ENCODE results near the gene PLCG1.

The PLCG1 gene

GRCh38 chr20:41142245-41142644 is 4.9 kb downstream of the PLCG1 start:
- no peak for DNase-seq (ENCODE audit: low spot score)
- in situ Hi-C loops (cut with MboI; ENCODE audit: low sequenced_read_pairs, unreplicated experiment) = no loop called here
- no peak for TF ChIP-seq CTCF (IDR thresholded peaks at IDR 0.05; ENCODE audit: borderline replicate concordance, control extremely low read depth, extremely low read depth, insufficient read depth, missing control alignments)

GRCh38 chr20:41142919-41143318 is 5.6 kb downstream of the PLCG1 start:
- in situ Hi-C loops (cut with MboI; ENCODE audit: low sequenced_read_pairs, unreplicated experiment) = no loop called here
- no peak for TF ChIP-seq CTCF (IDR thresholded peaks at IDR 0.05; ENCODE audit: borderline replicate concordance, control extremely low read depth, extremely low read depth, insufficient read depth, missing control alignments)
- DNase-seq (ENCODE audit: low spot score) = no peak

GRCh38 chr20:41143354-41143753 is 6.0 kb downstream of the PLCG1 start:
- no peak for DNase-seq (ENCODE audit: low spot score)
- in situ Hi-C loops (cut with MboI; ENCODE audit: low sequenced_read_pairs, unreplicated experiment) = no loop called here
- TF ChIP-seq CTCF (IDR thresholded peaks at IDR 0.05; ENCODE audit: borderline replicate concordance, control extremely low read depth, extremely low read depth, insufficient read depth, missing control alignments) = no peak

GRCh38 chr20:41145317-41145716 is 8.0 kb downstream of the PLCG1 start:
- DNase-seq (ENCODE audit: low spot score) = no peak
- in situ Hi-C loops (cut with MboI; ENCODE audit: low sequenced_read_pairs, unreplicated experiment) = no loop called here
- no peak for TF ChIP-seq CTCF (IDR thresholded peaks at IDR 0.05; ENCODE audit: borderline replicate concordance, control extremely low read depth, extremely low read depth, insufficient read depth, missing control alignments)

- no peak for DNase-seq (ENCODE audit: low spot score)
- in situ Hi-C loops (cut with MboI; ENCODE audit: low sequenced_read_pairs, unreplicated experiment) = no loop called here
- TF ChIP-seq CTCF (IDR thresholded peaks at IDR 0.05; ENCODE audit: borderline replicate concordance, control extremely low read depth, extremely low read depth, insufficient read depth, missing control alignments) = no peak
Observed at GRCh38 chr20:41145821-41146620, 8.7 kb downstream of the PLCG1 start.

GRCh38 chr20:41147767-41148191 is 10.4 kb downstream of the PLCG1 start:
- no peak for DNase-seq (ENCODE audit: low spot score)
- in situ Hi-C loops (cut with MboI; ENCODE audit: low sequenced_read_pairs, unreplicated experiment) = no loop called here
- no peak for TF ChIP-seq CTCF (IDR thresholded peaks at IDR 0.05; ENCODE audit: borderline replicate concordance, control extremely low read depth, extremely low read depth, insufficient read depth, missing control alignments)
